GM23338 (cell line): ENCODE data around the gene UHRF2. TPM values are rescaled to one million over a fixed set of nuclear protein-coding genes. Genes with fewer than 3 reads are reported as not detected.
A peak's percentile ranks its signal among the peaks of the same experiment; 100 is the strongest.

ENCODE experiments used
- ATAC-seq: fragments of 200-7000 bp; cut with Tn5 transposase; 3 replicates; pipeline ENCODE4 v1.9.1; 2020
- DNase-seq: peaks from one replicate; pipeline ENCODE4 v3.0.0-alpha.2; 2015; ENCODE audit warnings: low spot score
- H2AFZ ChIP-seq: fragments of 200-600 bp; sonication (generic); 2 replicates; pipeline ENCODE4 v1.8.0; 2016; ENCODE audit warnings: antibody characterized with exemption, mild to moderate bottlenecking, moderate library complexity
- H3F3A ChIP-seq: fragments of 200-600 bp; sonication (generic); replicated peaks from 2 replicates; pipeline ENCODE4 v1.8.0; 2017; ENCODE audit warnings: antibody characterized with exemption, mixed run types, low read depth
- H3K27ac ChIP-seq: fragments of 200-600 bp; sonication (generic); 2 replicates; pipeline ENCODE4 v1.6.1; 2016; ENCODE audit warnings: low read depth
- H3K27me3 ChIP-seq: fragments of 200-600 bp; sonication (generic); 2 replicates; pipeline ENCODE4 v1.8.0; 2016; ENCODE audit warnings: mild to moderate bottlenecking, mixed run types, moderate library complexity; ENCODE audit not compliant: insufficient read depth
- H3K36me3 ChIP-seq: fragments of 200-600 bp; sonication (generic); 2 replicates; pipeline ENCODE4 v1.8.0; 2016; ENCODE audit warnings: mild to moderate bottlenecking; ENCODE audit not compliant: insufficient read depth
- H3K4me1 ChIP-seq: fragments of 200-600 bp; sonication (generic); 2 replicates; pipeline ENCODE4 v1.8.0; 2016; ENCODE audit warnings: mild to moderate bottlenecking, moderate library complexity; ENCODE audit not compliant: insufficient read depth
- H3K4me2 ChIP-seq: fragments of 200-600 bp; sonication (generic); 2 replicates; pipeline ENCODE4 v1.7.1; 2017; ENCODE audit warnings: mixed run types
- H3K4me3 ChIP-seq: fragments of 200-600 bp; sonication (generic); 2 replicates; pipeline ENCODE4 v1.6.1; 2016; ENCODE audit warnings: mixed run types
- H3K79me2 ChIP-seq: fragments of 200-600 bp; sonication (generic); replicated peaks from 2 replicates; pipeline ENCODE4 v1.8.0; 2017; ENCODE audit warnings: mild to moderate bottlenecking; ENCODE audit not compliant: insufficient read depth
- H3K9me2 ChIP-seq: fragments of 200-600 bp; sonication (generic); 2 replicates; pipeline ENCODE4 v1.8.0; 2017; ENCODE audit not compliant: insufficient read depth
- H4K20me1 ChIP-seq: fragments of 200-600 bp; sonication (generic); replicated peaks from 2 replicates; pipeline ENCODE4 v1.8.0; 2017; ENCODE audit warnings: mild to moderate bottlenecking; ENCODE audit not compliant: insufficient read depth
- H3K27ac Mint-ChIP-seq: 2 replicates; pipeline ENCODE4 v1.8.0; 2020; ENCODE audit warnings: inconsistent platforms, mild to moderate bottlenecking, moderate library complexity, mixed read lengths
- H3K27me3 Mint-ChIP-seq: 3 replicates; pipeline ENCODE4 v1.8.0; 2022; ENCODE audit warnings: low read depth, mild to moderate bottlenecking, moderate library complexity, mixed read lengths, inconsistent platforms; ENCODE audit not compliant: insufficient read depth, poor library complexity
- H3K36me3 Mint-ChIP-seq: 3 replicates; pipeline ENCODE4 v1.8.0; 2021; ENCODE audit warnings: low read depth, mild to moderate bottlenecking, inconsistent platforms, moderate library complexity, mixed read lengths
- H3K4me1 Mint-ChIP-seq: 3 replicates; pipeline ENCODE4 v1.8.0; 2020; ENCODE audit warnings: mild to moderate bottlenecking, inconsistent platforms, mixed read lengths
- H3K4me3 Mint-ChIP-seq: 3 replicates; pipeline ENCODE4 v1.8.0; 2021; ENCODE audit warnings: moderate library complexity, mild to moderate bottlenecking, inconsistent platforms, mixed read lengths
- H3K9me3 Mint-ChIP-seq: 3 replicates; pipeline ENCODE4 v1.8.0; 2020; ENCODE audit warnings: moderate library complexity, mild to moderate bottlenecking, inconsistent platforms, mixed read lengths
- CREB1 ChIP-seq: fragments of 250-450 bp; sonication (Bioruptor Pico); IDR thresholded peaks from 2 replicates; pipeline ENCODE4 v1.5.0; 2020; ENCODE audit warnings: low read depth, mild to moderate bottlenecking, moderate library complexity
- ETS1 ChIP-seq: IDR thresholded peaks from 2 replicates; pipeline ENCODE4 v1.6.1; 2016; ENCODE audit warnings: antibody characterized with exemption
- EZH2 ChIP-seq: fragments of 200-600 bp; sonication (generic); IDR thresholded peaks from one replicate; pipeline ENCODE4 v1.8.0; 2017; ENCODE audit warnings: antibody characterized with exemption, mild to moderate bottlenecking, low read depth; ENCODE audit not compliant: unreplicated experiment
- EZH2phosphoT487 ChIP-seq: fragments of 200-600 bp; sonication (generic); IDR thresholded peaks from one replicate; pipeline ENCODE4 v1.8.1; 2018; ENCODE audit warnings: antibody characterized with exemption; ENCODE audit not compliant: unreplicated experiment
- JUNB ChIP-seq: IDR thresholded peaks from one replicate; pipeline ENCODE4 v1.6.1; 2016; ENCODE audit warnings: antibody characterized with exemption; ENCODE audit not compliant: unreplicated experiment
- NANOG ChIP-seq: IDR thresholded peaks from 2 replicates; pipeline ENCODE4 v1.6.1; 2016; ENCODE audit warnings: antibody characterized with exemption, borderline replicate concordance
- POLR2AphosphoS5 ChIP-seq: IDR thresholded peaks from 2 replicates; pipeline ENCODE4 v1.6.1; 2016; ENCODE audit warnings: antibody characterized with exemption, low read depth
- STAT1 ChIP-seq: IDR thresholded peaks from one replicate; pipeline ENCODE4 v1.6.1; 2016; ENCODE audit warnings: antibody characterized with exemption; ENCODE audit not compliant: unreplicated experiment
- ZNF114 ChIP-seq: fragments of 250-450 bp; sonication (Bioruptor Pico); IDR thresholded peaks from 2 replicates; pipeline ENCODE4 v1.5.0; 2020; ENCODE audit warnings: mild to moderate bottlenecking, moderate library complexity
- ZNF331 ChIP-seq: fragments of 250-450 bp; sonication (Bioruptor Pico); IDR thresholded peaks from 2 replicates; pipeline ENCODE4 v1.5.0; 2020; ENCODE audit warnings: low read depth, mild to moderate bottlenecking, moderate library complexity
- ZNF462 ChIP-seq: fragments of 250-450 bp; sonication (Bioruptor Pico); IDR thresholded peaks from 2 replicates; pipeline ENCODE4 v1.5.0; 2020; ENCODE audit warnings: mild to moderate bottlenecking, moderate library complexity
- polyA plus RNA-seq: library from polyadenylated mRNA; unstranded; fragments of >200 nt; fragmentation: Nextera tagmentation; extraction: Ambion mirVana; gene quantifications from 2 replicates; pipeline ENCODE4 v1.2.1, GENCODE V29; 2016
- total RNA-seq: library from RNA; depleted of rRNA; stranded (reverse); fragments of >200 nt; shearing (Covaris generic); gene quantifications from 2 replicates; pipeline ENCODE4 v1.2.3, GENCODE V29; 2014
- TF ChIP-seq, protein P1 (sequence below): IDR thresholded peaks from one replicate; pipeline ENCODE4 v1.6.1; 2018; ENCODE audit warnings: antibody characterized with exemption; ENCODE audit not compliant: unreplicated experiment
- TF ChIP-seq, protein P2 (sequence below), 2 experiments: fragments of 200-600 bp in 1 of 2; sonication (generic) in 1 of 2; conservative IDR thresholded peaks; 2 replicates each; pipeline versions ENCODE4 v1.5.1 to v1.6.1; 2016 to 2017; ENCODE audit warnings: antibody characterized with exemption in 2 of 2, low read depth in 2 of 2, mild to moderate bottlenecking in 2 of 2, moderate library complexity in 1 of 2

Gene UHRF2
- total and polyA plus RNA-seq, 2 experiments from 2014 or later: 15.1 to 51.6 TPM

GRCh38 chr9:6410633-6411032, 2.4 kb upstream of the UHRF2 start:
- Histone ChIP-seq H3F3A (0 out of 2 replicates have a peak, but pooled peaks cover 5% of the 10 kb centered on the region), H2AFZ (peak overlapping the region; percentile 2; the same call in 1 of the 2 replicates), H3K4me2 (no peak overlapping the region), H4K20me1 (peaks cover 16% of the 10 kb centered on the region), H3K27me3 (peaks cover 26% of the 10 kb centered on the region), H3K27ac (no peak overlapping the region), H3K9me2 (no peaks in the 10 kb centered on the region), H3K4me1 (0 out of 2 replicates have a peak, but pooled peaks cover 7% of the 10 kb centered on the region), H3K79me2 (peaks cover 18% of the 10 kb centered on the region), H3K4me3 (no peak overlapping the region), H3K36me3 (peaks cover 5% of the 10 kb centered on the region; the same call in 1 of the 2 replicates)
- Mint-ChIP-seq H3K4me3 (no peak overlapping the region), H3K36me3 (no peaks in the 10 kb centered on the region; the same call in 2 of the 3 replicates), H3K27me3 (peaks cover 4% of the 10 kb centered on the region), H3K27ac (no peak overlapping the region), H3K4me1 (peaks cover 14% of the 10 kb centered on the region; the same call in 2 of the 3 replicates), H3K9me3 (peaks cover 2% of the 10 kb centered on the region; the same call in 1 of the 3 replicates)
- ATAC-seq (no peak), DNase-seq (no peak)
- no peak for TF ChIP-seq STAT1
- no peak for TF ChIP-seq ETS1
- TF ChIP-seq CREB1 (CRISPR knock-in tag): no peak
- no peak for TF ChIP-seq ZNF462 (CRISPR knock-in tag)
- no peak for TF ChIP-seq NANOG
- TF ChIP-seq ZNF331 (CRISPR knock-in tag): no peak
- TF ChIP-seq, protein P1, sequence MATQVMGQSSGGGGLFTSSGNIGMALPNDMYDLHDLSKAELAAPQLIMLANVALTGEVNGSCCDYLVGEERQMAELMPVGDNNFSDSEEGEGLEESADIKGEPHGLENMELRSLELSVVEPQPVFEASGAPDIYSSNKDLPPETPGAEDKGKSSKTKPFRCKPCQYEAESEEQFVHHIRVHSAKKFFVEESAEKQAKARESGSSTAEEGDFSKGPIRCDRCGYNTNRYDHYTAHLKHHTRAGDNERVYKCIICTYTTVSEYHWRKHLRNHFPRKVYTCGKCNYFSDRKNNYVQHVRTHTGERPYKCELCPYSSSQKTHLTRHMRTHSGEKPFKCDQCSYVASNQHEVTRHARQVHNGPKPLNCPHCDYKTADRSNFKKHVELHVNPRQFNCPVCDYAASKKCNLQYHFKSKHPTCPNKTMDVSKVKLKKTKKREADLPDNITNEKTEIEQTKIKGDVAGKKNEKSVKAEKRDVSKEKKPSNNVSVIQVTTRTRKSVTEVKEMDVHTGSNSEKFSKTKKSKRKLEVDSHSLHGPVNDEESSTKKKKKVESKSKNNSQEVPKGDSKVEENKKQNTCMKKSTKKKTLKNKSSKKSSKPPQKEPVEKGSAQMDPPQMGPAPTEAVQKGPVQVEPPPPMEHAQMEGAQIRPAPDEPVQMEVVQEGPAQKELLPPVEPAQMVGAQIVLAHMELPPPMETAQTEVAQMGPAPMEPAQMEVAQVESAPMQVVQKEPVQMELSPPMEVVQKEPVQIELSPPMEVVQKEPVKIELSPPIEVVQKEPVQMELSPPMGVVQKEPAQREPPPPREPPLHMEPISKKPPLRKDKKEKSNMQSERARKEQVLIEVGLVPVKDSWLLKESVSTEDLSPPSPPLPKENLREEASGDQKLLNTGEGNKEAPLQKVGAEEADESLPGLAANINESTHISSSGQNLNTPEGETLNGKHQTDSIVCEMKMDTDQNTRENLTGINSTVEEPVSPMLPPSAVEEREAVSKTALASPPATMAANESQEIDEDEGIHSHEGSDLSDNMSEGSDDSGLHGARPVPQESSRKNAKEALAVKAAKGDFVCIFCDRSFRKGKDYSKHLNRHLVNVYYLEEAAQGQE: no peak
- no peak for TF ChIP-seq ZNF114 (CRISPR knock-in tag)
- TF ChIP-seq EZH2phosphoT487: no peak
- TF ChIP-seq, protein P2, sequence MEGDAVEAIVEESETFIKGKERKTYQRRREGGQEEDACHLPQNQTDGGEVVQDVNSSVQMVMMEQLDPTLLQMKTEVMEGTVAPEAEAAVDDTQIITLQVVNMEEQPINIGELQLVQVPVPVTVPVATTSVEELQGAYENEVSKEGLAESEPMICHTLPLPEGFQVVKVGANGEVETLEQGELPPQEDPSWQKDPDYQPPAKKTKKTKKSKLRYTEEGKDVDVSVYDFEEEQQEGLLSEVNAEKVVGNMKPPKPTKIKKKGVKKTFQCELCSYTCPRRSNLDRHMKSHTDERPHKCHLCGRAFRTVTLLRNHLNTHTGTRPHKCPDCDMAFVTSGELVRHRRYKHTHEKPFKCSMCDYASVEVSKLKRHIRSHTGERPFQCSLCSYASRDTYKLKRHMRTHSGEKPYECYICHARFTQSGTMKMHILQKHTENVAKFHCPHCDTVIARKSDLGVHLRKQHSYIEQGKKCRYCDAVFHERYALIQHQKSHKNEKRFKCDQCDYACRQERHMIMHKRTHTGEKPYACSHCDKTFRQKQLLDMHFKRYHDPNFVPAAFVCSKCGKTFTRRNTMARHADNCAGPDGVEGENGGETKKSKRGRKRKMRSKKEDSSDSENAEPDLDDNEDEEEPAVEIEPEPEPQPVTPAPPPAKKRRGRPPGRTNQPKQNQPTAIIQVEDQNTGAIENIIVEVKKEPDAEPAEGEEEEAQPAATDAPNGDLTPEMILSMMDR (conservative IDR thresholded peaks at IDR 0.05; ENCODE audit: low read depth in 2 of 2): no peak
- no peak for TF ChIP-seq EZH2
- TF ChIP-seq POLR2AphosphoS5: no peak
- no peak for TF ChIP-seq JUNB
